ENCODE results near the gene LCT.

The LCT gene

DNA sequence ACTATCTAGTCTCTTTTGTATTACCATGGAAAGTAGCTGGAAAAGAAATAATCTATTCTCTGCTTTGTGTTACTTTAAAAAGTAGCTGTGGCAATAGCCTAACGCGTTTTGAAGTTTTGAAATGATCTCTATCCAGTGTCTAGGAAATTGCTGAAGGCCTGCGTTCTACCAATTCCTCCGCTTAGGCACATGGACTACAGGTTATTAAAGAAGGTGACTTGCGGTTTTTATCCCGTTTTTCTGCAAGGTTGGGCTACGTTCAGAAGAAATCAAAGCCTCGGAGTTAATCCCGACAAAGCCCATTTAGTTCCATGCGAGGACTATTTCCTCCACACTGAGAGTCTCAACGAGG, 96.0 kb downstream of the LCT start:
- no peak for DNase-seq

DNA sequence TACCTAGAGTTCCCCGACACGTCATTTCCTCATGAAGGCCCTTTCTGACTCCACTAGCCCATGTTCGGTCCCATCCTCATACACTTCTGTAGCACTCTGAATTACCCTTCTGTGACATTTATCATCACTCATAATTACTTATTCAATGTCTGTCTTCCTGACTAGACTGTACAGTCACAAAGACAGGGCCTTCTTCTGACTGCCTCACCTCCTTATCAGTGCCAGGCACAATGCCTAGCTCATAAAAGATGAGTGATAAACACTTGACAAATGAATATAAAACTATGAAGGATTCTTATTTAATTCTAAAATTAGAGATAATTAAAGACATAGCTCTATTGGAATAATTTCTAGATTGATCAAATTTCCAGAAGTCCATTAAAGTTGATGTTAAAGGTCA, 96.8 kb downstream of the LCT start:
- DNase-seq: no peak
